WTC11 (cell line): ENCODE data around the gene DUSP22.

ENCODE experiments used
- CREB1 ChIP-seq: sonication (generic); formaldehyde crosslinking; IDR thresholded peaks from 2 replicates; pipeline ENCODE4 v1.8.0; 2023; ENCODE audit warnings: mild to moderate bottlenecking, missing genetic modification reagents
- JUN ChIP-seq: sonication (generic); formaldehyde crosslinking; IDR thresholded peaks from 2 replicates; pipeline ENCODE4 v1.8.0; 2023; ENCODE audit warnings: mild to moderate bottlenecking, missing genetic modification reagents
- MXD4 ChIP-seq: fragments of 250-450 bp; sonication (Bioruptor Pico); IDR thresholded peaks from 2 replicates; pipeline ENCODE4 v1.8.0; 2021; ENCODE audit warnings: mild to moderate bottlenecking, moderate library complexity, borderline replicate concordance
- NFYB ChIP-seq: sonication (generic); formaldehyde crosslinking; conservative IDR thresholded peaks from 2 replicates; pipeline ENCODE4 v1.8.0; 2022; ENCODE audit warnings: low read depth, missing genetic modification reagents
- ZBTB21 ChIP-seq: sonication (generic); formaldehyde crosslinking; IDR thresholded peaks from 2 replicates; pipeline ENCODE4 v1.8.1; 2023; ENCODE audit warnings: mild to moderate bottlenecking, missing genetic modification reagents, borderline replicate concordance
- ZNF396 ChIP-seq: fragments of 250-450 bp; sonication (Bioruptor Pico); IDR thresholded peaks from 2 replicates; pipeline ENCODE4 v1.8.0; 2021; ENCODE audit warnings: mild to moderate bottlenecking, moderate library complexity, borderline replicate concordance
- ZNF671 ChIP-seq: fragments of 250-450 bp; sonication (Bioruptor Pico); IDR thresholded peaks from 2 replicates; pipeline ENCODE4 v1.8.0; 2021; ENCODE audit warnings: mild to moderate bottlenecking
- TF ChIP-seq, protein P1 (sequence below): fragments of 200-600 bp; IDR thresholded peaks from 2 replicates; pipeline ENCODE4 v1.8.0; 2022; ENCODE audit warnings: antibody characterized with exemption
- TF ChIP-seq, protein P2 (sequence below): sonication (generic); formaldehyde crosslinking; IDR thresholded peaks from 2 replicates; pipeline ENCODE4 v1.8.1; 2023; ENCODE audit warnings: mild to moderate bottlenecking, missing genetic modification reagents
- TF ChIP-seq, protein P3 (sequence below): sonication (generic); formaldehyde crosslinking; IDR thresholded peaks from 2 replicates; pipeline ENCODE4 v1.8.1; 2023; ENCODE audit warnings: mild to moderate bottlenecking, missing genetic modification reagents, moderate library complexity
- TF ChIP-seq, protein P4 (sequence below): sonication (generic); formaldehyde crosslinking; IDR thresholded peaks from 2 replicates; pipeline ENCODE4 v1.8.1; 2022; ENCODE audit warnings: mild to moderate bottlenecking, missing genetic modification reagents, moderate library complexity, borderline replicate concordance
- TF ChIP-seq, protein P5 (sequence below): sonication (generic); formaldehyde crosslinking; IDR thresholded peaks from 2 replicates; pipeline ENCODE4 v1.8.0; 2022; ENCODE audit warnings: mild to moderate bottlenecking, missing genetic modification reagents
- TF ChIP-seq, protein P6 (sequence below): sonication (generic); formaldehyde crosslinking; IDR thresholded peaks from 2 replicates; pipeline ENCODE4 v1.8.1; 2023; ENCODE audit warnings: mild to moderate bottlenecking, missing genetic modification reagents
- TF ChIP-seq, protein P7 (sequence below): sonication (generic); formaldehyde crosslinking; IDR thresholded peaks from 2 replicates; pipeline ENCODE4 v1.8.0; 2022; ENCODE audit warnings: mild to moderate bottlenecking, missing genetic modification reagents

DNA sequence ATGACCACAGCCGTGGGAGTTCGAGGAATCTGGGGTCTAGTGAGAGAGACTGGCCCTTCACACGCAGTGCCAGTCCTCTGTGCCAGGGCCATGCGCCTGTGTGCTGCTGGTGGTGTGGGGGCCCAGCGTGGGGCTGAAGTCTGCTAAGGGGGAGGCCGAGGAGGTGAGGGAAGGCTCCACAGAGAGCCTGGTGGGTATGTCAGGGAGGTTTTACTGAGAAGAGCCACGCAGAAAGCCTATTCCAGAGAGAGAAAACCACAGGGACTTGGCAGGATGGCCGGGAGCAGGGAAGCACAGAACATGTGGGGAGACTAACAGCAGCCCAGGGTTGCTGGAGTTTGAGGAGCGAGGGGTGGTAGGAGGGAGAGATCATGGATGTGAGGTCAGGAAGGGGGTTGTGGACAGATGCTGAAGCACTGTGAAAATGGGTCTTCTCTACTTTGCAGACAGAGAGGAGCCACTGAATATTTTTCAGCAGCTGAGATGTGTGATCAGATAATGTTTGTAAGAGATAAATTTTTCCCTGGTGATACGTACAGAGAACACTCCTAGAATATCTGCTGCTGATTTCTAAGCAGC is 35.3 kb downstream of the DUSP22 start:
- TF ChIP-seq, protein P1, sequence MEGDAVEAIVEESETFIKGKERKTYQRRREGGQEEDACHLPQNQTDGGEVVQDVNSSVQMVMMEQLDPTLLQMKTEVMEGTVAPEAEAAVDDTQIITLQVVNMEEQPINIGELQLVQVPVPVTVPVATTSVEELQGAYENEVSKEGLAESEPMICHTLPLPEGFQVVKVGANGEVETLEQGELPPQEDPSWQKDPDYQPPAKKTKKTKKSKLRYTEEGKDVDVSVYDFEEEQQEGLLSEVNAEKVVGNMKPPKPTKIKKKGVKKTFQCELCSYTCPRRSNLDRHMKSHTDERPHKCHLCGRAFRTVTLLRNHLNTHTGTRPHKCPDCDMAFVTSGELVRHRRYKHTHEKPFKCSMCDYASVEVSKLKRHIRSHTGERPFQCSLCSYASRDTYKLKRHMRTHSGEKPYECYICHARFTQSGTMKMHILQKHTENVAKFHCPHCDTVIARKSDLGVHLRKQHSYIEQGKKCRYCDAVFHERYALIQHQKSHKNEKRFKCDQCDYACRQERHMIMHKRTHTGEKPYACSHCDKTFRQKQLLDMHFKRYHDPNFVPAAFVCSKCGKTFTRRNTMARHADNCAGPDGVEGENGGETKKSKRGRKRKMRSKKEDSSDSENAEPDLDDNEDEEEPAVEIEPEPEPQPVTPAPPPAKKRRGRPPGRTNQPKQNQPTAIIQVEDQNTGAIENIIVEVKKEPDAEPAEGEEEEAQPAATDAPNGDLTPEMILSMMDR: no peak
- TF ChIP-seq ZBTB21 (CRISPR knock-in tag): no peak
- no peak for TF ChIP-seq MXD4 (CRISPR knock-in tag)
- TF ChIP-seq, protein P2, sequence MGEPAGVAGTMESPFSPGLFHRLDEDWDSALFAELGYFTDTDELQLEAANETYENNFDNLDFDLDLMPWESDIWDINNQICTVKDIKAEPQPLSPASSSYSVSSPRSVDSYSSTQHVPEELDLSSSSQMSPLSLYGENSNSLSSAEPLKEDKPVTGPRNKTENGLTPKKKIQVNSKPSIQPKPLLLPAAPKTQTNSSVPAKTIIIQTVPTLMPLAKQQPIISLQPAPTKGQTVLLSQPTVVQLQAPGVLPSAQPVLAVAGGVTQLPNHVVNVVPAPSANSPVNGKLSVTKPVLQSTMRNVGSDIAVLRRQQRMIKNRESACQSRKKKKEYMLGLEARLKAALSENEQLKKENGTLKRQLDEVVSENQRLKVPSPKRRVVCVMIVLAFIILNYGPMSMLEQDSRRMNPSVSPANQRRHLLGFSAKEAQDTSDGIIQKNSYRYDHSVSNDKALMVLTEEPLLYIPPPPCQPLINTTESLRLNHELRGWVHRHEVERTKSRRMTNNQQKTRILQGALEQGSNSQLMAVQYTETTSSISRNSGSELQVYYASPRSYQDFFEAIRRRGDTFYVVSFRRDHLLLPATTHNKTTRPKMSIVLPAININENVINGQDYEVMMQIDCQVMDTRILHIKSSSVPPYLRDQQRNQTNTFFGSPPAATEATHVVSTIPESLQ (CRISPR knock-in tag): no peak
- TF ChIP-seq CREB1 (CRISPR knock-in tag): no peak
- TF ChIP-seq, protein P3, sequence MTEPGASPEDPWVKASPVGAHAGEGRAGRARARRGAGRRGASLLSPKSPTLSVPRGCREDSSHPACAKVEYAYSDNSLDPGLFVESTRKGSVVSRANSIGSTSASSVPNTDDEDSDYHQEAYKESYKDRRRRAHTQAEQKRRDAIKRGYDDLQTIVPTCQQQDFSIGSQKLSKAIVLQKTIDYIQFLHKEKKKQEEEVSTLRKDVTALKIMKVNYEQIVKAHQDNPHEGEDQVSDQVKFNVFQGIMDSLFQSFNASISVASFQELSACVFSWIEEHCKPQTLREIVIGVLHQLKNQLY (CRISPR knock-in tag): no peak
- TF ChIP-seq, protein P4, sequence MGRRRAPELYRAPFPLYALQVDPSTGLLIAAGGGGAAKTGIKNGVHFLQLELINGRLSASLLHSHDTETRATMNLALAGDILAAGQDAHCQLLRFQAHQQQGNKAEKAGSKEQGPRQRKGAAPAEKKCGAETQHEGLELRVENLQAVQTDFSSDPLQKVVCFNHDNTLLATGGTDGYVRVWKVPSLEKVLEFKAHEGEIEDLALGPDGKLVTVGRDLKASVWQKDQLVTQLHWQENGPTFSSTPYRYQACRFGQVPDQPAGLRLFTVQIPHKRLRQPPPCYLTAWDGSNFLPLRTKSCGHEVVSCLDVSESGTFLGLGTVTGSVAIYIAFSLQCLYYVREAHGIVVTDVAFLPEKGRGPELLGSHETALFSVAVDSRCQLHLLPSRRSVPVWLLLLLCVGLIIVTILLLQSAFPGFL (CRISPR knock-in tag): no peak
- TF ChIP-seq ZNF671: no peak
- TF ChIP-seq, protein P5, sequence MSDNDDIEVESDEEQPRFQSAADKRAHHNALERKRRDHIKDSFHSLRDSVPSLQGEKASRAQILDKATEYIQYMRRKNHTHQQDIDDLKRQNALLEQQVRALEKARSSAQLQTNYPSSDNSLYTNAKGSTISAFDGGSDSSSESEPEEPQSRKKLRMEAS: no peak
- no peak for TF ChIP-seq NFYB
- TF ChIP-seq, protein P6, sequence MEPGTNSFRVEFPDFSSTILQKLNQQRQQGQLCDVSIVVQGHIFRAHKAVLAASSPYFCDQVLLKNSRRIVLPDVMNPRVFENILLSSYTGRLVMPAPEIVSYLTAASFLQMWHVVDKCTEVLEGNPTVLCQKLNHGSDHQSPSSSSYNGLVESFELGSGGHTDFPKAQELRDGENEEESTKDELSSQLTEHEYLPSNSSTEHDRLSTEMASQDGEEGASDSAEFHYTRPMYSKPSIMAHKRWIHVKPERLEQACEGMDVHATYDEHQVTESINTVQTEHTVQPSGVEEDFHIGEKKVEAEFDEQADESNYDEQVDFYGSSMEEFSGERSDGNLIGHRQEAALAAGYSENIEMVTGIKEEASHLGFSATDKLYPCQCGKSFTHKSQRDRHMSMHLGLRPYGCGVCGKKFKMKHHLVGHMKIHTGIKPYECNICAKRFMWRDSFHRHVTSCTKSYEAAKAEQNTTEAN (CRISPR knock-in tag): no peak
- no peak for TF ChIP-seq ZNF396 (CRISPR knock-in tag)
- no peak for TF ChIP-seq JUN (CRISPR knock-in tag)
- TF ChIP-seq, protein P7, sequence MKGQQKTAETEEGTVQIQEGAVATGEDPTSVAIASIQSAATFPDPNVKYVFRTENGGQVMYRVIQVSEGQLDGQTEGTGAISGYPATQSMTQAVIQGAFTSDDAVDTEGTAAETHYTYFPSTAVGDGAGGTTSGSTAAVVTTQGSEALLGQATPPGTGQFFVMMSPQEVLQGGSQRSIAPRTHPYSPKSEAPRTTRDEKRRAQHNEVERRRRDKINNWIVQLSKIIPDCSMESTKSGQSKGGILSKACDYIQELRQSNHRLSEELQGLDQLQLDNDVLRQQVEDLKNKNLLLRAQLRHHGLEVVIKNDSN: no peak
